B cell (primary cell): ENCODE results near the gene UTY. TPM values are rescaled to one million over a fixed set of nuclear protein-coding genes. Genes with fewer than 3 reads are reported as not detected.
"Not testable (repeated sequence)": the region's sequence is repeated elsewhere in the genome, so short reads cannot be mapped to it uniquely, and the experiment has no call there.

ENCODE experiments used
- ATAC-seq: fragments of 200-7000 bp; cut with Tn5 transposase; one replicate; pipeline ENCODE4 v1.10.0; 2021; ENCODE audit warnings: low read depth, mild to moderate bottlenecking, moderate number of reproducible peaks, moderate library complexity
- CTCF ChIA-PET: fragments of 350-600 bp; sonication (Branson Sonifier 250); formaldehyde crosslinking; loops from one replicate; lab custom pipeline; 2021; ENCODE audit warnings: antibody characterized with exemption, inconsistent platforms; lab: Charles Lee
- POLR2A ChIA-PET: fragments of 350-600 bp; sonication (Branson Sonifier 250); formaldehyde crosslinking; loops from one replicate; lab custom pipeline; 2021; ENCODE audit warnings: antibody characterized with exemption; lab: Charles Lee
- DNase-seq: peaks from one replicate; pipeline ENCODE4 v3.0.0; 2013
- H2AFZ ChIP-seq: 2 replicates; pipeline ENCODE4 v1.6.1; 2012; ENCODE audit warnings: mild to moderate bottlenecking, low read depth, low read length; ENCODE audit not compliant: insufficient read depth, poor library complexity, severe bottlenecking
- H3K27ac ChIP-seq, 2 donors: 1 replicate in 1 of 2; 2 replicates in 1 of 2; pipeline ENCODE4 v1.5.1; 2012 to 2013; ENCODE audit warnings: low read length in 2 of 2, mild to moderate bottlenecking in 2 of 2, moderate library complexity in 1 of 2
- H3K27me3 ChIP-seq, 4 experiments: fragments of 200-600 bp in 1 of 4; sonication (generic) in 1 of 4; replicated peaks in 1 of 4; 1 replicate in 2 of 4; 2 replicates in 2 of 4; pipeline versions ENCODE4 v1.6.1 to v1.7.0; 2013 to 2016; ENCODE audit warnings: low read length in 3 of 4, mild to moderate bottlenecking in 2 of 4, mixed read lengths in 1 of 4, moderate library complexity in 1 of 4; ENCODE audit not compliant: insufficient read depth in 4 of 4, control insufficient read depth in 3 of 4; ENCODE audit errors: control extremely low read depth in 1 of 4
- H3K36me3 ChIP-seq, 2 experiments: replicated peaks in 1 of 2; 1 replicate in 1 of 2; 2 replicates in 1 of 2; pipeline versions ENCODE4 v1.6.1 to v1.7.1; 2013; ENCODE audit warnings: low read length in 1 of 2; ENCODE audit not compliant: insufficient read depth in 2 of 2, control insufficient read depth in 1 of 2; ENCODE audit errors: control extremely low read depth in 1 of 2, extremely low read depth in 1 of 2
- H3K4me1 ChIP-seq, 2 donors: fragments of 200-600 bp in 1 of 2; sonication (generic) in 1 of 2; 1 replicate in 1 of 2; 2 replicates in 1 of 2; pipeline versions ENCODE4 v1.5.1 to v1.6.1; 2013 to 2017; ENCODE audit warnings: low read length in 2 of 2; ENCODE audit not compliant: control insufficient read depth in 2 of 2, insufficient read depth in 2 of 2
- H3K4me2 ChIP-seq: replicated peaks from 2 replicates; pipeline ENCODE3; 2012; ENCODE audit warnings: mild to moderate bottlenecking, low read depth, low read length; ENCODE audit not compliant: poor library complexity, severe bottlenecking
- H3K4me3 ChIP-seq, 5 experiments: fragments of 200-600 bp in 1 of 5; sonication (generic) in 1 of 5; 1 replicate in 3 of 5; 2 replicates in 2 of 5; pipeline versions ENCODE4 v1.5.1 to v1.7.0; 2011 to 2016; ENCODE audit warnings: low read length in 4 of 5, mild to moderate bottlenecking in 4 of 5, low read depth in 2 of 5, control low read depth in 1 of 5, moderate library complexity in 1 of 5; ENCODE audit not compliant: insufficient read depth in 1 of 5; ENCODE audit errors: control extremely low read depth in 1 of 5, extremely low read depth in 1 of 5
- H3K79me2 ChIP-seq: fragments of 200-600 bp; sonication (generic); one replicate; pipeline ENCODE4 v1.6.0; 2016; ENCODE audit warnings: low read length; ENCODE audit not compliant: control insufficient read depth, insufficient read depth
- H3K9ac ChIP-seq: fragments of 200-600 bp; sonication (generic); 2 replicates; pipeline ENCODE4 v1.6.1; 2017; ENCODE audit warnings: mild to moderate bottlenecking, low read length, moderate library complexity
- H3K9me3 ChIP-seq, 3 donors: one replicate each; pipeline versions ENCODE4 v1.6.1 to v1.7.1; 2013; ENCODE audit warnings: low read length in 2 of 3; ENCODE audit not compliant: control insufficient read depth in 2 of 3, insufficient read depth in 1 of 3; ENCODE audit errors: control extremely low read depth in 1 of 3
- H4K20me1 ChIP-seq: 2 replicates; pipeline ENCODE4 v1.6.0; 2012; ENCODE audit warnings: mild to moderate bottlenecking, low read length; ENCODE audit not compliant: insufficient read depth, control insufficient read depth, poor library complexity, severe bottlenecking
- H3K27ac Mint-ChIP-seq: one replicate; pipeline ENCODE4 v1.8.0; 2021; ENCODE audit warnings: mixed read lengths
- H3K27me3 Mint-ChIP-seq: one replicate; pipeline ENCODE4 v1.8.0; 2021; ENCODE audit warnings: mixed read lengths
- H3K4me1 Mint-ChIP-seq: one replicate; pipeline ENCODE4 v1.8.0; 2021; ENCODE audit warnings: mixed read lengths
- H3K4me3 Mint-ChIP-seq: one replicate; pipeline ENCODE4 v1.8.0; 2021; ENCODE audit warnings: mixed read lengths
- H3K9me3 Mint-ChIP-seq: one replicate; pipeline ENCODE4 v1.8.0; 2022; ENCODE audit warnings: mixed read lengths; ENCODE audit not compliant: insufficient read depth
- EZH2 ChIP-seq: IDR thresholded peaks from 2 replicates; pipeline ENCODE4 v1.6.1; 2012; ENCODE audit warnings: borderline replicate concordance, low read depth, mild to moderate bottlenecking, moderate library complexity, low read length; ENCODE audit not compliant: insufficient read depth, poor library complexity, severe bottlenecking
- WGBS: methylation state at CpG from one replicate; pipeline ENCODE4 v1.1.5; 2013; ENCODE audit warnings: missing lambda C conversion rate; ENCODE audit not compliant: insufficient coverage; 5-methylcytosine and 5-hydroxymethylcytosine counted together
- intact Hi-C: fragments of 100-400 bp; cut with micrococcal nuclease; formaldehyde crosslinking; loops from one replicate; pipeline ENCODE4 v1.10.0; 2022
- polyA plus RNA-seq: library from polyadenylated mRNA; depleted of rRNA; stranded (reverse); fragments of >200 nt; gene quantifications from 2 replicates; pipeline ENCODE4 v1.2.3, GENCODE V29; 2012
- total RNA-seq, 2 donors: library from RNA; stranded (reverse); fragments of 120-200 nt in 1 of 2; gene quantifications; 1 replicate in 1 of 2; 2 replicates in 1 of 2; pipeline versions ENCODE4 v1.2.3 to v1.2.4, GENCODE V29; 2013 to 2022
- TF ChIP-seq, protein P1 (sequence below): fragments of 200-600 bp; IDR thresholded peaks from one replicate; pipeline ENCODE4 v1.8.0; 2022; ENCODE audit warnings: antibody characterized with exemption, mild to moderate bottlenecking

UTY gene
- total and polyA plus RNA-seq, 2 donors (not counting 1 experiment from before 2014, with no cell fraction given): 112 TPM; not detected in 1

DNA sequence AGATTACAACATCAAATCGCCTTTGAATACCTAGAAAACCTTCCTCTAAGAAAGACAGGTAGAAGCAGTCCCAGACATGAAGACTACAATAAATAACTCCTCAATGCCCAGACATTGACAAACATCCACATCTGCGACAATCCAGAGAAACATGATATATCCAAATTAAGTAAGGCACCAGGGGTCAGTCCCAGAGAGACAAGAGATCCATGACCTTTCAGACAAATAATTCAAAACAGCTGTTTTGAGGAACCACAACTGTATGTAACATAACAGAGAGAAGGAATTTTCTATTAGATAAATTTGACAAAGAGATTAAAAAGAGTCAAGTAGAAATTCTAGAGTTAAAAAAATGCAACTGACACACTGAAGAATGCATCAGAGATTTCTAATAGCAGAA lies 200.3 kb downstream of the UTY start:
- POLR2A ChIA-PET: no interaction called here
- intact Hi-C loops: no loop called here

DNA sequence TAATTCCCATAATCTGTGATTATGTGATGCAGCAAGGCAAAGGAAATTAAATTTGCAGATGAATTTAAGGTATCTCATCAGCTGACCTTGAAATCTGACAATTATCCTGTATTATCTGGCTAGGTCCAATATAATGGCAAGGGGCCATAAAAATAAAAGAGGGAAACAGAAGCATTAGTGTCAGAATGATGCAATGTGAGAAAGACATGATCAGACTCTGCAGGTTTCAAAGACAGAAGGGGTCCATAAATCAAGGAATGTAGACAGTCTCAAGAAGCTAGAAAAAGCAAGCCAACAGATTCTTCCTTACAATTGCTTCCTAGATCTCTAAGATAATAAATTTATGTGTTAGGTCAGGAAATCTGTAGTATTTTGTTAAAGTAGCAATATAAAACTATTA lies 208.1 kb downstream of the UTY start:
- peaks cover 0 to 27% of the 10 kb centered on the region in 2 experiments for H3K36me3 ChIP-seq
- no peak overlapping the region for H3K4me2 ChIP-seq

More for the DNA sequence above, 200.3 kb downstream of the UTY start:
- Mint-ChIP-seq H3K4me3 (no peak overlapping the region), H3K4me1 (no peaks in the 10 kb centered on the region), H3K27ac (peak overlapping the region; percentile 15), H3K27me3 (no peaks in the 10 kb centered on the region), H3K9me3 (no peaks in the 10 kb centered on the region)
- H3K4me2 ChIP-seq: no peak overlapping the region
- H3K4me1 ChIP-seq: no peaks in the 10 kb centered on the region
- H4K20me1 ChIP-seq: no peaks in the 10 kb centered on the region
- no peaks in the 10 kb centered on the region for H3K79me2 ChIP-seq
- ATAC-seq (no peak), DNase-seq (no peak)
- no peak overlapping the region for H3K9ac ChIP-seq
- CTCF ChIA-PET: no interaction called here
- H2AFZ ChIP-seq: no peak overlapping the region
- H3K9me3 ChIP-seq: no peaks in the 10 kb centered on the region
- H3K27me3 ChIP-seq: no peaks in the 10 kb centered on the region
- H3K27ac ChIP-seq: no peak overlapping the region
- H3K36me3 ChIP-seq: peaks cover 0 to 37% of the 10 kb centered on the region in 2 experiments
- no peak for TF ChIP-seq EZH2
- TF ChIP-seq, protein P1, sequence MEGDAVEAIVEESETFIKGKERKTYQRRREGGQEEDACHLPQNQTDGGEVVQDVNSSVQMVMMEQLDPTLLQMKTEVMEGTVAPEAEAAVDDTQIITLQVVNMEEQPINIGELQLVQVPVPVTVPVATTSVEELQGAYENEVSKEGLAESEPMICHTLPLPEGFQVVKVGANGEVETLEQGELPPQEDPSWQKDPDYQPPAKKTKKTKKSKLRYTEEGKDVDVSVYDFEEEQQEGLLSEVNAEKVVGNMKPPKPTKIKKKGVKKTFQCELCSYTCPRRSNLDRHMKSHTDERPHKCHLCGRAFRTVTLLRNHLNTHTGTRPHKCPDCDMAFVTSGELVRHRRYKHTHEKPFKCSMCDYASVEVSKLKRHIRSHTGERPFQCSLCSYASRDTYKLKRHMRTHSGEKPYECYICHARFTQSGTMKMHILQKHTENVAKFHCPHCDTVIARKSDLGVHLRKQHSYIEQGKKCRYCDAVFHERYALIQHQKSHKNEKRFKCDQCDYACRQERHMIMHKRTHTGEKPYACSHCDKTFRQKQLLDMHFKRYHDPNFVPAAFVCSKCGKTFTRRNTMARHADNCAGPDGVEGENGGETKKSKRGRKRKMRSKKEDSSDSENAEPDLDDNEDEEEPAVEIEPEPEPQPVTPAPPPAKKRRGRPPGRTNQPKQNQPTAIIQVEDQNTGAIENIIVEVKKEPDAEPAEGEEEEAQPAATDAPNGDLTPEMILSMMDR: no peak
- WGBS: 100% methylated on average over 1 of the region's 2 CpGs
- no peak overlapping the region for H3K4me3 ChIP-seq

DNA sequence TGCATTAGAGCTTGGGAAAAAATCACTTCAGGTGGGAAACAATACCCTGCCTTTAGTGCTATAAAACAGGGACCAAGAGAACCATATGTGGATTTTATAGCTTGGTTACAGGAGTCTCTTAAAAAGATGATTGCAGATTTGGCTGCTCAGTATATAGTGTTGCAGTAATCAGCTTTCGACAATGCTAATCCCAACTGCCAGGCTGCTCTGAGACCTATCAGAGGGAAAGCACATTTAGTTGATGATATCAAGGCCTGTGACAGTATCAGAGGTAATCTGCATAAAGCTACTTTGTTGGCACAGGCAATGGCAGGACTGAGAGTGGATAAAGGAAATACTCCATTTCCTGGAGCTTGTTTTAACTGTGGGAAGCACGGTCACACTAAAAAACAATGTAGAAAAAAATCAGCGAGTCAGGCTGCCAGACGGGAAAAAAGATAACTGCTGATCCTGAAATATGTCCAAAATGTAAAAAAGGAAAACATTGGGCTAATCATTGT lies 225.8 kb downstream of the UTY start:
- H3K4me3 Mint-ChIP-seq, H3K4me3 ChIP-seq, H3K27me3 Mint-ChIP-seq, intact Hi-C loops, CTCF ChIA-PET, DNase-seq, H3K27ac ChIP-seq, H3K4me1 ChIP-seq, H3K36me3 ChIP-seq, H3K27ac Mint-ChIP-seq, H3K9ac ChIP-seq, H3K79me2 ChIP-seq, H3K4me2 ChIP-seq, H4K20me1 ChIP-seq, H3K4me1 Mint-ChIP-seq, H3K9me3 ChIP-seq, H2AFZ ChIP-seq, H3K27me3 ChIP-seq, POLR2A ChIA-PET, ATAC-seq, H3K9me3 Mint-ChIP-seq: not testable (repeated sequence)
- no CpG with 5 or more reads among the region's 4 CpGs for WGBS

More for the DNA sequence above, 208.1 kb downstream of the UTY start:
- CTCF ChIA-PET: no interaction called here
- no peak overlapping the region for H3K27ac Mint-ChIP-seq
- intact Hi-C loops: no loop called here
- no peaks in the 10 kb centered on the region for H3K9me3 Mint-ChIP-seq
- no peaks in the 10 kb centered on the region for H3K4me1 ChIP-seq
- DNase-seq: no peak
- no peak overlapping the region for H3K4me3 Mint-ChIP-seq
- no peaks in the 10 kb centered on the region for H3K27me3 ChIP-seq
- no peak for TF ChIP-seq EZH2
- TF ChIP-seq, protein P1: no peak
- H3K27me3 Mint-ChIP-seq: no peaks in the 10 kb centered on the region
- H3K4me3 ChIP-seq: no peak overlapping the region
- ATAC-seq: no peak
- H3K9ac ChIP-seq: no peak overlapping the region
- POLR2A ChIA-PET: no interaction called here
- no peaks in the 10 kb centered on the region for H4K20me1 ChIP-seq
- H3K9me3 ChIP-seq: no peaks in the 10 kb centered on the region
- no peak overlapping the region for H3K27ac ChIP-seq
- no peak overlapping the region for H2AFZ ChIP-seq
- no peaks in the 10 kb centered on the region for H3K79me2 ChIP-seq
- H3K4me1 Mint-ChIP-seq: no peaks in the 10 kb centered on the region
